Panc1 (cell line): ENCODE data around the gene SOX5. TPM values are rescaled to one million over a fixed set of nuclear protein-coding genes. Genes with fewer than 3 reads are reported as not detected.

Experiments
- ATAC-seq: fragments of 200-7000 bp; cut with Tn5 transposase; 2 replicates; pipeline ENCODE4 v1.9.1; 2020; ENCODE audit warnings: mild to moderate bottlenecking, moderate library complexity
- BruUV-seq: library from RNA; stranded (reverse); fragments of 400-500 nt; replicated peaks from 2 replicates; lab custom pipeline; 2021; lab: Mats Ljungman, UMichigan
- CTCF ChIA-PET: fragments of 300-600 bp; sonication (Branson Sonifier 250); formaldehyde crosslinking; loops from one replicate; lab custom pipeline; 2022; ENCODE audit warnings: antibody characterized with exemption; lab: Charles Lee
- POLR2A ChIA-PET: fragments of 300-600 bp; sonication (Branson Sonifier 250); formaldehyde crosslinking; loops from one replicate; lab custom pipeline; 2022; ENCODE audit warnings: antibody characterized with exemption; lab: Charles Lee
- DNase-seq: peaks from one replicate; pipeline ENCODE4 v3.0.0-alpha.2; 2010; ENCODE audit warnings: low read depth, low spot score
- H3K27ac ChIP-seq: 2 replicates; pipeline ENCODE4 v1.5.1; 2011; ENCODE audit warnings: mild to moderate bottlenecking, low read length, inconsistent platforms
- H3K27me3 ChIP-seq: fragments of 200-500 bp; sonication (Bioruptor generic); 2 replicates; pipeline ENCODE4 v1.6.0; 2014; ENCODE audit warnings: low read length, inconsistent platforms; ENCODE audit not compliant: control insufficient read depth, insufficient read depth
- H3K36me3 ChIP-seq: fragments of 200-500 bp; sonication (Bioruptor generic); 2 replicates; pipeline ENCODE4 v1.5.1; 2014; ENCODE audit warnings: inconsistent platforms, mild to moderate bottlenecking, low read length, moderate library complexity; ENCODE audit not compliant: control insufficient read depth, insufficient read depth
- H3K4me1 ChIP-seq: 2 replicates; pipeline ENCODE4 v1.5.1; 2011; ENCODE audit warnings: inconsistent platforms, mild to moderate bottlenecking, low read length, moderate library complexity; ENCODE audit not compliant: control insufficient read depth, insufficient read depth
- H3K4me3 ChIP-seq, 2 experiments: 2 replicates each; pipeline ENCODE4 v1.5.1; 2011 to 2012; ENCODE audit warnings: low read depth in 2 of 2, low read length in 2 of 2, mild to moderate bottlenecking in 2 of 2, inconsistent platforms in 1 of 2, moderate library complexity in 1 of 2
- H3K9me3 ChIP-seq: fragments of 200-500 bp; sonication (Bioruptor generic); 2 replicates; pipeline ENCODE4 v1.5.1; 2014; ENCODE audit warnings: low read depth, mild to moderate bottlenecking, inconsistent platforms, low read length, moderate library complexity; ENCODE audit not compliant: control insufficient read depth, insufficient read depth
- CTCF ChIP-seq: fragments of 450-650 bp; IDR thresholded peaks from 2 replicates; pipeline ENCODE4 v1.5.1; 2017; ENCODE audit warnings: mild to moderate bottlenecking
- POLR2AphosphoS5 ChIP-seq: IDR thresholded peaks from 2 replicates; pipeline ENCODE4 v1.6.1; 2012; ENCODE audit warnings: mild to moderate bottlenecking, low read depth, low read length, moderate library complexity
- REST ChIP-seq, 2 experiments: IDR thresholded peaks; 2 replicates each; pipeline ENCODE4 v1.6.1; 2011 to 2012; ENCODE audit warnings: low read depth in 2 of 2, control low read depth in 1 of 2, low read length in 1 of 2, mild to moderate bottlenecking in 1 of 2, moderate library complexity in 1 of 2; ENCODE audit not compliant: insufficient read depth in 1 of 2
- SIN3A ChIP-seq: IDR thresholded peaks from 2 replicates; pipeline ENCODE4 v1.6.1; 2012; ENCODE audit warnings: low read depth, mild to moderate bottlenecking, low read length, moderate library complexity, borderline replicate concordance; ENCODE audit not compliant: insufficient read depth
- TCF7L2 ChIP-seq: IDR thresholded peaks from 2 replicates; pipeline ENCODE4 v1.6.1; 2011; ENCODE audit warnings: mild to moderate bottlenecking, low read depth, low read length, inconsistent platforms
- in situ Hi-C: cut with HindIII; loops from 2 replicates; pipeline ENCODE4 v1.10.0; 2016; ENCODE audit warnings: low sequenced_read_pairs, low pct_unique_long_range_greater_than_20kb
- intact Hi-C: fragments of 100-400 bp; cut with micrococcal nuclease; formaldehyde crosslinking; loops from one replicate; pipeline ENCODE4 v1.10.0; 2022; ENCODE audit not compliant: unreplicated experiment
- total RNA-seq: library from RNA; stranded (reverse); gene quantifications from one replicate; pipeline ENCODE4 v1.2.1, GENCODE V29; 2021; ENCODE audit not compliant: unreplicated experiment

Gene SOX5
- total RNA-seq, 1 experiment from 2014 or later = 0.23 TPM

- intact Hi-C loops = no loop called here
- ATAC-seq = no peak
- no peak for TF ChIP-seq TCF7L2
- no peak for TF ChIP-seq POLR2AphosphoS5
- TF ChIP-seq SIN3A = no peak
- TF ChIP-seq REST (IDR thresholded peaks at IDR 0.05; ENCODE audit: insufficient read depth in 1 of 2, low read depth in 2 of 2, low read length in 1 of 2) = no peak
- TF ChIP-seq CTCF = no peak
- Histone ChIP-seq H3K36me3 (no peaks in the 10 kb centered on the region), H3K4me1 (no peaks in the 10 kb centered on the region), H3K27ac (no peak overlapping the region), H3K4me3 (no peak overlapping the region), H3K9me3 (no peaks in the 10 kb centered on the region), H3K27me3 (no peaks in the 10 kb centered on the region)
- ChIA-PET POLR2A (no interaction called here), CTCF (no interaction called here)
- no TSS peak for BruUV-seq
- in situ Hi-C loops = no loop called here
- DNase-seq = no peak
Measured at GRCh38 chr12:23731035-23731434, 218.4 kb downstream of the SOX5 start.

GRCh38 chr12:23729359-23729758 lies 220.1 kb downstream of the SOX5 start:
- no peaks in the 10 kb centered on the region for H3K27me3 ChIP-seq
- intact Hi-C loops = no loop called here
- in situ Hi-C loops = no loop called here
- ATAC-seq (no peak), DNase-seq (no peak)
- CTCF ChIA-PET = no interaction called here
- no peaks in the 10 kb centered on the region for H3K9me3 ChIP-seq
- TF ChIP-seq SIN3A = no peak
- no peak for TF ChIP-seq CTCF
- no peak for TF ChIP-seq REST (IDR thresholded peaks at IDR 0.05; ENCODE audit: insufficient read depth in 1 of 2, low read depth in 2 of 2, low read length in 1 of 2)
- no peak for TF ChIP-seq TCF7L2
- TF ChIP-seq POLR2AphosphoS5 = no peak
- no peaks in the 10 kb centered on the region for H3K4me1 ChIP-seq
- H3K36me3 ChIP-seq = no peaks in the 10 kb centered on the region
- H3K4me3 ChIP-seq = no peak overlapping the region
- no peak overlapping the region for H3K27ac ChIP-seq
- no TSS peak for BruUV-seq
- POLR2A ChIA-PET = no interaction called here
